Measurements from ENCODE around the gene SOX1. TPM values are rescaled to one million over a fixed set of nuclear protein-coding genes. Genes with fewer than 3 reads are reported as not detected.

The SOX1 gene
- total RNA-seq, 6 experiments from 2014 or later, result not detected

GRCh38 chr13:112105892-112106291 lies 38.9 kb downstream of the SOX1 start:
- Histone ChIP-seq H3K4me3 (no peak overlapping the region), H3K4me1 (peaks cover 0 to 10% (median 0%) of the 10 kb centered on the region in 4 donors), H3K27me3 (peaks cover 3 to 38% of the 10 kb centered on the region in 2 donors), H3K36me3 (no peaks in the 10 kb centered on the region), H3K27ac (no peak overlapping the region), H3K9me3 (no peaks in the 10 kb centered on the region)
- intact Hi-C loops (cut with DNase I), result no loop called here
- TF ChIP-seq POLR2A (IDR thresholded peaks at IDR 0.05), result no peak
- TF ChIP-seq CTCF (IDR thresholded peaks at IDR 0.05), result no peak
- 1% methylated on average over 8 of the region's 21 CpGs for WGBS (ENCODE audit: insufficient coverage, low coverage, low lambda C conversion rate, missing lambda C conversion rate)
- DNase-seq (no peak), ATAC-seq (no peak)

DNA sequence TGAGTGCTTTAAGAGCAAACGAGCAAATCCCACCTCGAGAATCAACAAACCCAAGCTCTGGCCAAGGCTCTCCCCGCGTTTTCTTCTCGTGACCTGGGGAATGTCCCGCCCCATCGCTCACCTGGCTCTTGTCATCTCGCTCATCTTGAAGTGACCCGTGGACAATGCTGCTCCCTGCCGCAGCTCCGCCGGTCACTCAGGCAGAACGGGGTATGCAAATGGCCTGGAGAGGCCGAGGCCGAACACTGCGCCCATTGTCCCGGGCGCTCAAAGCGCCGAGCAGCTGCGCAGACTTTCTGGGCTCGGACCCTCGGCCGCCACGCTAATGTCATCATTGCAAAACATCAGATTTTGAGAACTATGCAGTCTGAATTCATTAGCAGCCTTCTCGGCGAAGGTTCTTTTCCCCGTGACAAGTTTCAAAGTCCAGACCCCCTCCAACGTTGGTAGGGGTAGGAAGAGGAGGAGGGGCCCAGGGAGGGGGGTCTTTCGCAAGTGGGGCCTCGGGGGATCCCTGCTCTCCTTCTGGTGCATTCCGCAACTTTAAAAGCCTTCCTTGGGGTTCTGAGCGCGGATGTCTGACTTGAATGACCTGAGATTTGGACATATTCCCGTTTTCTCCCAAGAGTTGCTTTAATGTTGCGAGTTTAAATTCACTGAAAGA lies 39.7 kb downstream of the SOX1 start:
- intact Hi-C loops (cut with DNase I), result no loop called here
- TF ChIP-seq POLR2A (IDR thresholded peaks at IDR 0.05), result no peak
- TF ChIP-seq CTCF (IDR thresholded peaks at IDR 0.05), result no peak
- ATAC-seq, result no peak

DNA sequence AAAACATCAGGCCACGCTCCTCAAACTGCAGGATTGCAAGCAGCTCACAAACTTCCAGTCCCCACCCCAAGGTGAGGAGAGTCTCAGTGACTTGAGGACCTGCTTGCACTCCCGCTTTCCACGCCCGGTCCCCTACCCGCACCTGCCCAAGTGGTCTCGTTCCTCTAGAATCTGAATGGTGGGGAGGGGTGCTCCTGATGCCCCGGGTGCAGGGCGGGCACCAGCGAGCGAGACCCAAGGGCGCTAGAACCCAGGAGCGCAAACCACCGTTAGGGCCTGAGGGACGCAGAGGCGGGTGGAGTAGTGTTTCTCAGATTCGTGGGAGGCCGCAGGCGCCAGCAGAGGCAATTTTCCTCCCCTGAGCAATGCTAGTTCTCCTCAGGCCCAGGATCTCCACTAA lies 40.3 kb downstream of the SOX1 start:
- TF ChIP-seq CTCF (IDR thresholded peaks at IDR 0.05), result no peak
- no peak for TF ChIP-seq POLR2A (IDR thresholded peaks at IDR 0.05)

More for the DNA sequence above, 39.7 kb downstream of the SOX1 start:
- DNase-seq, result no peak
- Histone ChIP-seq H3K4me3 (no peak overlapping the region), H3K36me3 (no peaks in the 10 kb centered on the region), H3K27me3 (peaks cover 3 to 31% of the 10 kb centered on the region in 2 donors), H3K27ac (no peak overlapping the region), H3K4me1 (peaks cover 0 to 10% (median 0%) of the 10 kb centered on the region in 4 donors), H3K9me3 (no peaks in the 10 kb centered on the region)
- 12% methylated on average over 33 of the region's 36 CpGs for WGBS (ENCODE audit: insufficient coverage, low coverage, low lambda C conversion rate, missing lambda C conversion rate)

DNA sequence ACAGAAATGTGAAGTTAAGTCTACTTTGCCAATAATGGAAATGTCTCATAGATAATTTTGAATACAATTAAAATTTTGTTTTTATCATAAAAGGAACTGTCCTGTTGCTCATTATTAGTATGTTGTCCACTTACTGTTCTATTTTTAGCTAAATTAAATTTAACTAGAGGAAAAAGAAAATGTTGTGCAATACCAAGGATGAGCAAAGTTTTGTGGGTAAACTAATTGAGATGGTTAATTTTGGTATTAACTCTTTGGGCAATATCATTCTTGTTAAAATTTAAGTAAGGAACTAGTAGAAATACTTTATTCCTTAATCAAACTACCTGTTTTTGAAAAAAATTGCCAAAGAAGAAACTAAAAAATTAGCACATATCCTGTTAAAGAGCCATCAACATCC lies 43.5 kb downstream of the SOX1 start:
- ATAC-seq (no peak), DNase-seq (no peak)
- TF ChIP-seq POLR2A (IDR thresholded peaks at IDR 0.05), result no peak
- no peak for TF ChIP-seq CTCF (IDR thresholded peaks at IDR 0.05)
- Histone ChIP-seq H3K4me3 (no peak overlapping the region), H3K27me3 (peaks cover 3 to 14% of the 10 kb centered on the region in 2 donors), H3K27ac (no peak overlapping the region), H3K36me3 (no peaks in the 10 kb centered on the region), H3K4me1 (no peaks in the 10 kb centered on the region), H3K9me3 (no peaks in the 10 kb centered on the region)
- intact Hi-C loops (cut with DNase I), result no loop called here

More for the DNA sequence above, 40.3 kb downstream of the SOX1 start:
- H3K27me3 ChIP-seq, result peaks cover 3 to 30% of the 10 kb centered on the region in 2 donors
- 0% methylated on average over 1 of the region's 18 CpGs for WGBS (ENCODE audit: insufficient coverage, low coverage, low lambda C conversion rate, missing lambda C conversion rate)
- no peaks in the 10 kb centered on the region for H3K9me3 ChIP-seq
- peaks cover 0 to 10% (median 0%) of the 10 kb centered on the region in 4 donors for H3K4me1 ChIP-seq
- no peak overlapping the region for H3K27ac ChIP-seq
- no peaks in the 10 kb centered on the region for H3K36me3 ChIP-seq
- ATAC-seq (no peak), DNase-seq (no peak)
- intact Hi-C loops (cut with DNase I), result no loop called here
- no peak overlapping the region for H3K4me3 ChIP-seq
